Loucy (cell line): ENCODE results near the gene SHROOM2.

ENCODE experiments used
- H2AFZ ChIP-seq: fragments of 200-600 bp; sonication (generic); 2 replicates; pipeline ENCODE4 v1.6.0; 2016; ENCODE audit warnings: antibody characterized with exemption, mild to moderate bottlenecking, low read length, moderate library complexity
- H3F3A ChIP-seq: fragments of 200-600 bp; 2 replicates; pipeline ENCODE4 v1.6.0; 2016; ENCODE audit warnings: antibody characterized with exemption, low read depth, mild to moderate bottlenecking
- H3K27me3 ChIP-seq: fragments of 200-600 bp; sonication (generic); 2 replicates; pipeline ENCODE4 v1.6.1; 2014; ENCODE audit warnings: low read length, mild to moderate bottlenecking; ENCODE audit not compliant: insufficient read depth, poor library complexity, severe bottlenecking
- H3K36me3 ChIP-seq: fragments of 200-600 bp; sonication (generic); 2 replicates; pipeline ENCODE4 v1.6.1; 2016; ENCODE audit warnings: low read length; ENCODE audit not compliant: insufficient read depth
- H3K4me1 ChIP-seq: fragments of 200-600 bp; sonication (generic); 2 replicates; pipeline ENCODE4 v1.5.1; 2014; ENCODE audit warnings: low read length, mild to moderate bottlenecking; ENCODE audit not compliant: insufficient read depth, poor library complexity, severe bottlenecking
- H3K4me2 ChIP-seq: fragments of 200-600 bp; sonication (generic); 2 replicates; pipeline ENCODE4 v1.6.0; 2014; ENCODE audit warnings: antibody characterized with exemption, low read length, low read depth, mild to moderate bottlenecking; ENCODE audit not compliant: poor library complexity, severe bottlenecking
- H3K4me3 ChIP-seq: fragments of 200-600 bp; sonication (generic); 2 replicates; pipeline ENCODE4 v1.5.1; 2014; ENCODE audit warnings: low read length, mild to moderate bottlenecking, mixed read lengths; ENCODE audit not compliant: poor library complexity, severe bottlenecking
- H3K79me2 ChIP-seq: fragments of 200-600 bp; sonication (generic); 2 replicates; pipeline ENCODE4 v1.6.1; 2014; ENCODE audit warnings: low read length; ENCODE audit not compliant: insufficient read depth
- H3K9ac ChIP-seq: fragments of 200-600 bp; sonication (generic); 2 replicates; pipeline ENCODE4 v1.6.0; 2014; ENCODE audit warnings: mild to moderate bottlenecking, low read depth, low read length, moderate library complexity; ENCODE audit not compliant: poor library complexity, severe bottlenecking
- H3K9me2 ChIP-seq: fragments of 200-600 bp; sonication (generic); replicated peaks from 2 replicates; pipeline ENCODE4 v1.6.1; 2016; ENCODE audit warnings: low read depth, low read length, mixed read lengths
- H3K9me3 ChIP-seq: fragments of 200-600 bp; sonication (generic); 2 replicates; pipeline ENCODE4 v1.6.1; 2014; ENCODE audit warnings: mild to moderate bottlenecking, antibody characterized with exemption, low read length, low read depth; ENCODE audit not compliant: insufficient read depth
- H4K20me1 ChIP-seq: fragments of 200-600 bp; sonication (generic); 2 replicates; pipeline ENCODE4 v1.6.0; 2014; ENCODE audit warnings: antibody characterized with exemption, low read length, mild to moderate bottlenecking; ENCODE audit not compliant: insufficient read depth, poor library complexity, severe bottlenecking
- CTCF ChIP-seq: fragments of 200-600 bp; sonication (generic); conservative IDR thresholded peaks from 2 replicates; pipeline ENCODE4 v1.5.1; 2014; ENCODE audit warnings: mild to moderate bottlenecking, antibody characterized with exemption, low read length
- EZH2phosphoT487 ChIP-seq: fragments of 200-600 bp; IDR thresholded peaks from 2 replicates; pipeline ENCODE4 v1.6.1; 2018; ENCODE audit warnings: antibody characterized with exemption, mild to moderate bottlenecking, moderate library complexity, borderline replicate concordance

Gene SHROOM2

GRCh38 chrX:9992724-9993123 lies 206.5 kb downstream of the SHROOM2 start:
- TF ChIP-seq EZH2phosphoT487 (no peak), CTCF (no peak)
- no peak overlapping the region for H3K4me3 ChIP-seq
- H2AFZ ChIP-seq: no peak overlapping the region
- H3K4me1 ChIP-seq: no peaks in the 10 kb centered on the region
- no peak overlapping the region for H3K9ac ChIP-seq
- H3K27me3 ChIP-seq: no peaks in the 10 kb centered on the region
- no peaks in the 10 kb centered on the region for H3K9me3 ChIP-seq
- H3K36me3 ChIP-seq: no peaks in the 10 kb centered on the region
- H3K79me2 ChIP-seq: no peaks in the 10 kb centered on the region
- H3F3A ChIP-seq: no peaks in the 10 kb centered on the region
- no peaks in the 10 kb centered on the region for H4K20me1 ChIP-seq
- H3K9me2 ChIP-seq: no peaks in the 10 kb centered on the region
- H3K4me2 ChIP-seq: no peak overlapping the region

GRCh38 chrX:9995855-9996339 lies 209.7 kb downstream of the SHROOM2 start:
- Histone ChIP-seq H3K9ac (no peak overlapping the region), H3K4me2 (no peak overlapping the region), H3K9me3 (no peaks in the 10 kb centered on the region), H3K79me2 (no peaks in the 10 kb centered on the region), H3F3A (no peaks in the 10 kb centered on the region), H2AFZ (no peak overlapping the region), H3K36me3 (no peaks in the 10 kb centered on the region), H4K20me1 (no peaks in the 10 kb centered on the region), H3K9me2 (no peaks in the 10 kb centered on the region), H3K27me3 (no peaks in the 10 kb centered on the region), H3K4me3 (no peak overlapping the region), H3K4me1 (no peaks in the 10 kb centered on the region)
- TF ChIP-seq CTCF: peak; percentile 71
- TF ChIP-seq EZH2phosphoT487: no peak

GRCh38 chrX:9997041-9997440 lies 210.8 kb downstream of the SHROOM2 start:
- no peaks in the 10 kb centered on the region for H3K79me2 ChIP-seq
- H3K9me2 ChIP-seq: no peaks in the 10 kb centered on the region
- H3K9ac ChIP-seq: no peak overlapping the region
- no peak for TF ChIP-seq CTCF
- TF ChIP-seq EZH2phosphoT487: no peak
- no peaks in the 10 kb centered on the region for H3K27me3 ChIP-seq
- no peaks in the 10 kb centered on the region for H3K36me3 ChIP-seq
- H3K4me3 ChIP-seq: no peak overlapping the region
- no peaks in the 10 kb centered on the region for H3K9me3 ChIP-seq
- no peaks in the 10 kb centered on the region for H3F3A ChIP-seq
- H3K4me2 ChIP-seq: no peak overlapping the region
- no peaks in the 10 kb centered on the region for H3K4me1 ChIP-seq
- H2AFZ ChIP-seq: no peak overlapping the region
- H4K20me1 ChIP-seq: no peaks in the 10 kb centered on the region
